H7 (cell line): ENCODE measurements around the gene PBX1. TPM values are rescaled to one million over a fixed set of nuclear protein-coding genes. Genes with fewer than 3 reads are reported as not detected.
A peak's percentile ranks its signal among the peaks of the same experiment; 100 is the strongest.

ENCODE experiments used
- DNase-seq: peaks from one replicate; pipeline ENCODE4 v3.0.0; 2012
- H3K27me3 ChIP-seq: 2 replicates; pipeline ENCODE4 v1.6.0; 2011; ENCODE audit warnings: mild to moderate bottlenecking, low read length; ENCODE audit not compliant: control insufficient read depth, insufficient read depth
- H3K36me3 ChIP-seq: replicated peaks from 2 replicates; pipeline ENCODE4 v1.5.1; 2011; ENCODE audit warnings: low read length; ENCODE audit not compliant: control insufficient read depth, insufficient read depth
- H3K4me3 ChIP-seq: 2 replicates; pipeline ENCODE4 v1.5.1; 2011; ENCODE audit warnings: low read depth, mild to moderate bottlenecking, control low read depth, low read length, moderate library complexity; ENCODE audit not compliant: insufficient read depth
- total RNA-seq: library from RNA; depleted of rRNA; stranded (reverse); fragments of >200 nt; shearing (Covaris generic); gene quantifications from 2 replicates; pipeline ENCODE4 v1.2.3, GENCODE V29; 2014

The PBX1 gene
- total RNA-seq, 1 experiment from 2014 or later: 70.5 TPM

DNA sequence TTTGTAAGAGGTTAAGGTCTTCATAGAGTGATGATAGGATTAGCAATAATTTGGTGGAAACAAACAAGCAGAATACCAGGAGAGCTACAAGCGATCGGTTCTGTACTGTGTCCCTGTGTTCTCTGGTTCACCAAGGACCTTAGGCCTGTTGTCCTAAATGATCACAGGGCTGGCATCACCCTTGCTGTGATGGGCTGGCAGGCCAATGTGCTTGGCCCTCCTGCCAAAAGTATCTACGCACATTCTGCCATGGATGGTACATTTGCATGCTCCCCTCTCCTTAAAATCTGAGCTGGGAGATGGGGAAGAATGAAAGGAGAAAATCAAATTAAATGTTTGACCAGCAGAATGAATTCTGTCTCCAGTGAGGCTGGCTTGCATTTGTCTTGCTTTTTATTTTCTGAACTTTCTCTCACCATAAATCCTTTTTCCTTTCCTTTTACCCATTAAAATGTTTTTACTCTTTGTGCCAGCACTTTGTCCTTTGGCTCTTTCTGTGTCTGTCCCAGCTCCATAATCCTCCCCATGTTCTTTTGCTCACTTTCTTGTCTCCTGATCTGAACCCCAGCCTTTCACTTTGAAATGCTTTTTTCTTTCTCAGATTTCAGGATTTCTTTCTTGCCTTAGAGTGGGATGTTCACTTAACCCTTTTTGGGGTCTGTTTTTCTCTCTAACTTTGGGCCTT, 51.7 kb downstream of the PBX1 start:
- Histone ChIP-seq H3K27me3 (no peaks in the 10 kb centered on the region), H3K4me3 (no peak overlapping the region), H3K36me3 (no peaks in the 10 kb centered on the region; the same call in 1 of the 2 replicates)
- DNase-seq: no peak

DNA sequence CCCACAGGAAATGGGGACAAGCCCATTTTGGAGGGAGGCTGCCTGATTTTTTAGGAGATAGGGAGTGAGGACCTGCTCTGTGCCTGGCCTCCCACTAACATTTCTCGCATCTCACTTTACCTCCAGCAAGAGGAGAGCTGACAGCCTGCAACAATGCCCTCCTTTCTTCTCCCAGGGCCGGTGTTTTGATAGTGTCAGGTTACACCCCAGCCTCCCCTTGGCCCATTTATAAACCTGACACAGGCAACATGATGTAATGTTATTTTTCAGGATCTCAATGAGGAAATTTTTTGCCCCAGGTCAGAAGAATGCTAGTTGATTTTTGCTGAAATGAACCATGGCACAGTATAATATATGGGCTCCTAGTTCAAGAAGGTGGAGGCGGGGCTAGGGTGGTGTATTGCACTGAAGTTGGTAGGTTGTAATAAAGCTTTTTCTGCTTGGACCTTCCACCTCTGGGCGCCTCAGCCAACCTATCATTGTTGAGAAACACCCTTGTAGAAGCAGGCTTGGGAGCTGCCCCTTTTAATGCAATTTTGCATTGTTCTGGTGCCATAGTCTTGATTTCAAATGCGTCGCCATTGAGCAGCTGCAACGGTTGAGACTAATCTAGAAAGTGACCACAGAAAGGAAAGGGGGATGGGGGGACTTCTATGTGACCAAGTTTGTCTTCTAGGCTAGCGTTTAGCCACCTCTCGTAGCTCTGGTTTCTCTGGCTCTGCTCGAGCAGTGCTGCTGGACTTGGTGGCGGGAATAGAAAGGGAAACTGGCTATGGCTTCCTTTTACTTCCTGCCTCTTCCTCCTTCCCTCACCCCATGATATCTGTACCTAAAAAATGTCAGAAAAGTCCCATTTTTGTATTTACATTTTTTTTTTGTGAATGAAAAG, 53.0 kb downstream of the PBX1 start:
- H3K4me3 ChIP-seq: no peak overlapping the region
- H3K36me3 ChIP-seq: no peaks in the 10 kb centered on the region; the same call in 1 of the 2 replicates
- H3K27me3 ChIP-seq: no peaks in the 10 kb centered on the region
- peak; percentile 58 for DNase-seq

DNA sequence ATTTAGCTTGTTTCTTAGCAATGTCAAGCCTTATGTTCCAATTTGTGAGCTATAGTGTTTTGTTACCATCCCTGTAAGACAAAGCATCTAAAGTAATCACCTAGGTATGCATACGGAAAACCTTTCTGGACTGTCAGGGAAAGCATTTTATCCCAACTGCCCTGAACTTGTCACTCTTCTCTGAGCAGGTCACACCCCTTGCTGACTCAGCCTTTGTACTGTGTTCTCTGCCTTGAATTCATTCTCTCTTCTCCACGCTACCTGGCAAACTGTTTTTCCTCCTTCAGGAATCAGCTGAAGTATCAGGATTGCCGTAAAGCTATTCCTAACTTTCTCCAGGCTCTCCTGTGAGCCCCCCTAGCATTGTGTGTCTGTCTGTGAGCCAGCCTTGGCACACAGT, 54.2 kb downstream of the PBX1 start:
- H3K4me3 ChIP-seq: no peak overlapping the region
- H3K27me3 ChIP-seq: no peaks in the 10 kb centered on the region
- H3K36me3 ChIP-seq: no peaks in the 10 kb centered on the region; the same call in 1 of the 2 replicates
- no peak for DNase-seq

DNA sequence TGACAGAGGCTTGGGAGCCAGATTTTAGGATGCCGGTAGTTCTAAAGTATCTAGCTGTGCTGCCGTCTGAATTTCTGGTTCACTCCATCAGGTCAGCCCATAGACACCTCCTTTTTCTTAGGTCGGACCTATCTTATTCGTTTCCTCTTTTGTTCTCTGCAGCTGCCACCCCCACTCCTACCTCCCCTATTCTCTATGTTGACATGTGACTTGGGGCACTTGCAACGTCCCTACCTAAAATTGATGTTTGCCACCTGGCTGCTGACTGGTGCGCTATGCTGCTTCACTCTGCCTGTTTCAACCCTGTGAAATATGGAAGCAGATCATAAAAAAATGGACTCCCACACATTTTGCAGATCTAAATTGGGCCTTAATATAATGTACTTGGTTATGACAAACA, 55.3 kb downstream of the PBX1 start:
- no peak for DNase-seq
- no peaks in the 10 kb centered on the region; the same call in 1 of the 2 replicates for H3K36me3 ChIP-seq
- no peak overlapping the region for H3K4me3 ChIP-seq
- H3K27me3 ChIP-seq: no peaks in the 10 kb centered on the region

DNA sequence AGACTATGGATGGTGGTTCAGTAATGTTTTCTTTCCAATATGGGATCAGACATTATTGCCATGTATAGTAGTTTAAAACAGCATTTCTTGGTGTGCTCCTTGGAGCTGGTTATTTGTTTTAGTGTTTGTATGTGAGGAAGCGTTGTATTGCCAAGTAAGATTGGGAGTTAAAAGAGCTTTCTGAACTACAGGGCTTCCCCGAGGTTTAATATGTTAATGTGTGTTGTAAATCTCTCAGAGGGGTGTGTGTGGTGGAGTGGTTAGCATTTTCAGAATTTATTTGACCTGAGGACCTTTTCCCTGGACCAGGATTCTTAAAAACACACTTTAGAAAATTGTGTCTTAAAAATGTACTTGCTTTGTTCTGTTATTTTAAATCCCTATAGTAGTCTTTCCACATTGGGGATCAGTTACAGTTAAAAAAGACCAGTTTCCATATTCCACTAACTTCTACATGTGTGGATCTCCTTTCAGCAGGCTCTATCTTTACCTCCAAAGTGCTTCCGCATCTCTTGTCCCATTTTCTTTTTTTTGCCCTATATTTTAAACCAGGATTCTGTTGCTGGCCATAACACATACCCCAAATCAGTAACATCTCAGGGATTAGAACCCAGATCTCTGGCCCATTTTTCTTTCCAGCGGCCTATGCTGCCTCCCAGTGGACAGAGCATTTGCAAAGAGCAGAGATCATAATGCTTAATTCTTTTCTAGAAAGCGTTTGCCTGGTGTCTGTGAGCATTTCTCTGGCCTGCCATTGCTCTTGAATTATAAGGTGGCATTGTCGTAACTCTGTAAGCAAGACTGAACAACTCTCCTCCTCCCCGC, 58.6 kb downstream of the PBX1 start:
- H3K27me3 ChIP-seq: no peaks in the 10 kb centered on the region
- H3K36me3 ChIP-seq: no peaks in the 10 kb centered on the region; the same call in 1 of the 2 replicates
- no peak overlapping the region for H3K4me3 ChIP-seq
- peak; percentile 27 for DNase-seq

DNA sequence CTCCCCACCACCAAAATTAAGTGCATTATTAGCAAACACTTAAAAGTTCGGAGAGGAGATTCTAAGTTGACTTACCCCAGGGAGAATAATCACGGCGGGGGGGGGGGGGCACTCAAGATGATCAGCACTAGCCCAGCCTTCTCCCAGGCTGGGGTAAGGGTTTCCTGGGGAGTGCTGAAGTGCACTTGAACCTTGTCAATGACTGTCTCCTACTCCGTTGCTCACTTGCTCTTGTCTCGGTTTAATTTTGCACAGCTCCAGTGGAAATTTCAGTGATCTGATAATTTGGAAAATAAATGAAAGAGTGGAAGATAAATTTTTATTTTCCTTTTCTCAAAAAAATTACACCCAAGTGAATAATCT, 59.2 kb downstream of the PBX1 start:
- DNase-seq: no peak
- H3K4me3 ChIP-seq: no peak overlapping the region

DNA sequence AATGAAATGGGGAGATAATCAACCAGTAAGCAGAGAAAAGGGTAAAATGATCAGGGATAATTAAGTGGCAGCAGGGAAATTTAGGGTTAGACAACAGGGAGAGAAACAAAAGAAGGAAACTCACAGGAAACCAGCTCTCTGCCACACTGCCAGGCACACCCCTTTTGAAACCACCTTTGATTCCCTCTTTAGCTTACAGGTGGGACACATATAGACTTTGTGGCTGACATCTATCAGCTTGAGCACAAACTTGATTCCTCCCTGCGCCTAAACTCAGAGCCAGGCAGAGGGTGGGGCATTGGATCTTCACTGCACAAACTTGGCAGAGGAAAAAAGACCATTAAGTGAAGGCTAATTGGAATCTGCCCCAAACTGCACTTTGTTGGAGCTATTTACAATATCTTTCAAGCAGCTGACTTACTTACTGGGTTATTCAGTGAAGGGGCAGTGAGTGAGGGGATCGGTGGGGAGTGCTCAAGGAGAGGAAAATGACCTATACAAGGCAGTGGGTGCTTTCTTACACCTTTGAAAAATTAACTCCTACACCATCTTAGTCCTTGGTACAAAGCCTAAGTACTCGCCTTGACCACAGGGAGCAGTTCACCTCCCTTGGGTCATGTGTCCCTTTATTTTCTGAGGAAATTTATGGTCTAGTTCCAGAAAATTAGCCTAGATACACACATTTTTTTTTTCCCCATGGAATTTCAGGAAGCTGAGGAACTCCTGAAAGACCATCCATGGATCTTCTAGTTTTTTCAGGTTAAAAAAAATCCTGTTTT, 60.2 kb downstream of the PBX1 start:
- no peak for DNase-seq
- Histone ChIP-seq H3K4me3 (no peak overlapping the region), H3K36me3 (no peaks in the 10 kb centered on the region), H3K27me3 (no peaks in the 10 kb centered on the region)

More for the DNA sequence above, 59.2 kb downstream of the PBX1 start:
- Histone ChIP-seq H3K27me3 (no peaks in the 10 kb centered on the region), H3K36me3 (no peaks in the 10 kb centered on the region; the same call in 1 of the 2 replicates)

DNA sequence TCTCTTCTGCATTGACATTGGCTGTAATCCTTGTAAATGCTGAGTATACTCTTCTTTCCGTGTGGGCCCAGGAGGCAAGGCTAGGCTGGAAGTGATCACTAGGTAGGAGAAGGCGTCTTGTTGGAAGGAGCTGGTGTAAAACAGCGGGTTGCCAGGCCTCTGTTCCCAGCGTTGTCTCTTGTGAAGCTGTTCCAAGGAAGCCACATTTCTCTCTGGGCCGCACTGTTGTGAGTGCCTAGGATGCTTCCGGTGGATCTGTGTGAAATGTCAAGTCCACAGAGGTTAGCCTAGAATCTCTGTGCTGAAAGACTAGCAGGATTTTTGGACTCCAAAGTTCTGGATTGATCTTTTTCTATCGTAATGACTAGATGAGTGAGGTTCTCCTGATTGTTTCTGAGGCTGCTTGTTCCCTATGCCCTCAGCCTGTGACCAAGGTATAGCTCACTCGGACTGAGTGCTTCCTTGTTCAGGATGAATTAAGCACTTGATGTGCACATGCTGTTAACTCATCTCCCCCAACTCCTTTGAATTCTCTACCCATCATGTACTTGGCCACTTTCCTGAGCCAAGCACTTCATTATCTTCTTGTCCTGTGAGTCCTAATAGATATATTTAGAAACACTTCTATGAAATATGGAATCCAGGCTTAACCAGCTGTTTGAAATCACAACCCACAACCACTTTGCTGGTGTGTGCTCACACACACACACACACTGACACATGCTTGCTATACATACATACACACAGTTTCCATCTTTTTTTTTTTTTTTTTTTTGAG, 63.3 kb downstream of the PBX1 start:
- Histone ChIP-seq H3K27me3 (no peaks in the 10 kb centered on the region), H3K36me3 (no peaks in the 10 kb centered on the region), H3K4me3 (no peak overlapping the region)
- no peak for DNase-seq

DNA sequence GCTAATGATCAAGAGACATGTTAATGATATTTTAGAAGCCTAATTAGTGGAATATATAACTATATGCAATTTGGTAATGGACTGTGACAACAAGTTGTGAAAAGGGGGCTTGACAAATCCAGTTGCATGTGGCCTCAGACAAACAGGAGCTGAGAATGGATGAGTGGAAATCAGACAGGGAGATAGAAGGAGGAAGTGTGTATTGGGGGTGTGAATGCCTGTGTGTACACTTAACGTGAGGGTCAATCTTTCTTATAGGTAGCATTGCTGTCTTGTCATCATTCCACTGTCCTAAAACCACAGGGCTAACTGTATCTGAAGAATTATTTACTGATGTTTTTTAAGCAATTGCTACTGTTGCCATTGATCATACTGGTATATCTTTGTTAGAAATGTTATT, 64.8 kb downstream of the PBX1 start:
- no peak overlapping the region for H3K4me3 ChIP-seq
- DNase-seq: no peak
- H3K27me3 ChIP-seq: no peaks in the 10 kb centered on the region
- H3K36me3 ChIP-seq: no peaks in the 10 kb centered on the region

DNA sequence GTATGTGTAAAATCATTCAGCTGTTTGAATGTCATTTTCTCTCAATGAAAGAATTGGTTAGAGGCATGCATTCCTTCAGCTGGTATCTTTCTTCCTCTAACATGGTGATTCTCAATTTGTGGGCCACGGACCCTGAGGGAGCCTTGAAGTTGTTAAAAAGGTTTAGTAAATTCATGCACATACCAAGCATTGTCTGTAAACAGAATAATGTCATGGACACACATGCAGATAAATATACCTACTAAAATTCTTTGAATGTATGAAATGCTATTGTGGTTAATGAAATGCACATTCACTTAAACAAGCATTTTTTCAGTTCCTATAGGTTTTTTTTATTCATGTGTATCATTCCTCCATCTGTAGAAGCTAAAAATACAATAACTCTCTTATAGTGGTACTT, 65.4 kb downstream of the PBX1 start:
- H3K36me3 ChIP-seq: no peaks in the 10 kb centered on the region
- DNase-seq: no peak
- H3K27me3 ChIP-seq: no peaks in the 10 kb centered on the region
- no peak overlapping the region for H3K4me3 ChIP-seq

DNA sequence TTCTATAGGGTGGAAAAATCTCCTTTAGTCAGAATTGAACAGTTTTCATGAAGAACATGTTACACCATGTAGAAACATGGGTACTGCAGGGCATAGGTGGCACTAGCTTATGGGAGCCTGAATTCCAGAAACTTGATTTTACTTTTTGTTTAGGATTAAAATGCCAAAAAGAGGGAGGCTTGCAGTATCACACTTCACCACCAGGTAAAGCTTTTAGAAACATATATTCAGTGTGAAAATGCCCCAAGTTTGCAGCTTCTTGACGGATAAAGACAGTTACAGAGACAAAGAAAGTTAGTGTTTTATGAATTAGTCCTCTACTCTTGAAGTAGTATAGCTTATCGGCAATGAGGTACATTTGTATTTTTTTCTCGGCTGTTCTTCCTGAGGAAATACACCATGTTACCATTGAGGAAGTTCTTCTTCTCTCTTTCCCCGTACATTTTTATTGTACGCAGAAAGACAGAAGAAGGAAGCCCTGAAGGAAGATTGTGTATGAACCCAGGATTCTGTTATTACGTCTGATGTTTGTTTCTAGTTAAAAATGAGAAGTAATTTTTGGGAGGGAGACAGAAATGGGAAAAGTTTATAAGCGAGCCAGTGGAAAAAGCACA, 66.1 kb downstream of the PBX1 start:
- no peaks in the 10 kb centered on the region for H3K27me3 ChIP-seq
- H3K36me3 ChIP-seq: no peaks in the 10 kb centered on the region
- no peak for DNase-seq
- H3K4me3 ChIP-seq: no peak overlapping the region

DNA sequence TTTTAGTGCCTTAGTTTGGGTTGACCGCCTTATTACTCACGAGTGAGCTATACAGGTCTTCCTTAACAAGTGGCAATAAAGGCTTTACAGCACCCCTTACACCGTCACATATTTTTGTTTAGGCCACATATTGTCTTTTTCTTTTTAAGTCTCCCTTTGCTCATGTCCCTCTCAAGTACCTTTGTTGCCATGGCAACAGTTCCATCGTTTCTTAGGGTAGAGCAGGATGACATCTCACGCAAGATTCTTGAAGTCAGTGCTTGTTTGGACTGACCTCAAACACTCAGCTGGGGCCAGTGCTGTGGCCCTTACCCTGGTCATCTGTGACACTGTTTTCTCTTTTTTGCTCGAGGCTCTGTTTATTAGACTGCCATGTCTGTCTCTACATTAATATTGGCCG, 69.8 kb downstream of the PBX1 start:
- no peaks in the 10 kb centered on the region for H3K27me3 ChIP-seq
- no peak overlapping the region for H3K4me3 ChIP-seq
- H3K36me3 ChIP-seq: no peaks in the 10 kb centered on the region
- DNase-seq: no peak

DNA sequence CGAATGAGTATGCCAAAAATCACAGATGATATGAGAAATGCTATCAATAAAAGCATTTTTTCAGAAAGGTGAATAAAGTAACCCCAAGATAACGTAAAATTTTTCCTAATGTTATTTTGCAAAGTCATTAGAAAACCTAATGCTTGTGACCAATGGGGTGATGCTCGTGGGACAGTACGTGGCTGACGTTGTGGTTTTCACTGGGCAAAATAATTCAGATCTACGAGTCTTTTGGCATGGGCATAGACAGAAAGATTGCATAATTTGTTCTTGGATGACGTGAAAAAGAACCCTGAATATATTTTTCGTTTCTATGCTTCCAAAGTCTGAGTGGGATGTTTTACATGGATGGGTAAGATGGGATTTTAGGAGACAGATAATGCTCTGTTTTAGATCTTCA, 71.0 kb downstream of the PBX1 start:
- Histone ChIP-seq H3K4me3 (no peak overlapping the region), H3K27me3 (no peaks in the 10 kb centered on the region), H3K36me3 (no peaks in the 10 kb centered on the region)
- DNase-seq: no peak
